ENCODE data around the gene SLC25A19.

GRCh38 chr17:75238684-75239191, 50.5 kb downstream of the SLC25A19 start:
- TF ChIP-seq CTCF (IDR thresholded peaks at IDR 0.05) (peak in 1 of 3 donors; percentile 51), POLR2A (IDR thresholded peaks at IDR 0.05) (no peak)

Data from lower leg skin (tissue), 3 donors.